MG63 (cell line): ENCODE data around the gene SAE1. TPM values are rescaled to one million over a fixed set of nuclear protein-coding genes. Genes with fewer than 3 reads are reported as not detected.

Source experiments
- DNase-seq: peaks from one replicate; pipeline ENCODE4 v3.0.0-alpha.2; 2020
- H3K27me3 ChIP-seq: fragments of 250-450 bp; sonication (Bioruptor Pico); 2 replicates; pipeline ENCODE4 v1.5.1; 2020; ENCODE audit warnings: mild to moderate bottlenecking, moderate library complexity
- H3K36me3 ChIP-seq: fragments of 250-450 bp; sonication (Bioruptor Pico); 2 replicates; pipeline ENCODE4 v1.5.1; 2020; ENCODE audit warnings: mild to moderate bottlenecking, moderate library complexity
- H3K4me3 ChIP-seq: fragments of 250-450 bp; sonication (Bioruptor Pico); 2 replicates; pipeline ENCODE4 v1.5.1; 2020; ENCODE audit warnings: mild to moderate bottlenecking, moderate library complexity
- H3K9me3 ChIP-seq: fragments of 250-450 bp; sonication (Bioruptor Pico); 2 replicates; pipeline ENCODE4 v1.5.1; 2020; ENCODE audit warnings: mild to moderate bottlenecking, moderate library complexity
- total RNA-seq: library from RNA; depleted of rRNA; stranded (reverse); fragments of >200 nt; shearing (Covaris generic); gene quantifications from 2 replicates; pipeline ENCODE4 v1.2.3, GENCODE V29; 2014; ENCODE audit warnings: low replicate concordance

Gene SAE1
- total RNA-seq, 1 experiment from 2014 or later: 411 TPM

GRCh38 chr19:47172666-47173455 is 42.2 kb downstream of the SAE1 start:
- DNase-seq: no peak
- peaks cover 92% of the 10 kb centered on the region for H3K36me3 ChIP-seq
- no peak overlapping the region for H3K4me3 ChIP-seq

GRCh38 chr19:47176071-47176626 is 45.5 kb downstream of the SAE1 start:
- no peak for DNase-seq
- Histone ChIP-seq H3K4me3 (no peak overlapping the region), H3K9me3 (no peaks in the 10 kb centered on the region), H3K27me3 (no peaks in the 10 kb centered on the region), H3K36me3 (peaks cover 91% of the 10 kb centered on the region)

More at GRCh38 chr19:47172666-47173455, 42.2 kb downstream of the SAE1 start:
- H3K27me3 ChIP-seq: no peaks in the 10 kb centered on the region
- H3K9me3 ChIP-seq: no peaks in the 10 kb centered on the region

GRCh38 chr19:47176627-47177090 is 46.0 kb downstream of the SAE1 start:
- Histone ChIP-seq H3K27me3 (no peaks in the 10 kb centered on the region), H3K36me3 (peaks cover 86% of the 10 kb centered on the region), H3K9me3 (no peaks in the 10 kb centered on the region), H3K4me3 (no peak overlapping the region)
- no peak for DNase-seq

GRCh38 chr19:47179653-47180310 is 49.1 kb downstream of the SAE1 start:
- peaks cover 91% of the 10 kb centered on the region for H3K36me3 ChIP-seq
- no peak for DNase-seq
- no peaks in the 10 kb centered on the region for H3K9me3 ChIP-seq
- no peak overlapping the region for H3K4me3 ChIP-seq
- no peaks in the 10 kb centered on the region for H3K27me3 ChIP-seq

GRCh38 chr19:47183601-47184000 is 53.0 kb downstream of the SAE1 start:
- Histone ChIP-seq H3K4me3 (no peak overlapping the region), H3K9me3 (no peaks in the 10 kb centered on the region), H3K27me3 (no peaks in the 10 kb centered on the region), H3K36me3 (peaks cover 87% of the 10 kb centered on the region)
- DNase-seq: no peak

GRCh38 chr19:47186446-47187334 is 56.1 kb downstream of the SAE1 start:
- Histone ChIP-seq H3K27me3 (no peaks in the 10 kb centered on the region), H3K9me3 (no peaks in the 10 kb centered on the region), H3K36me3 (peaks cover 91% of the 10 kb centered on the region), H3K4me3 (no peak overlapping the region)
- DNase-seq: no peak

GRCh38 chr19:47187335-47187655 is 56.7 kb downstream of the SAE1 start:
- no peaks in the 10 kb centered on the region for H3K9me3 ChIP-seq
- H3K36me3 ChIP-seq: peaks cover 89% of the 10 kb centered on the region
- H3K27me3 ChIP-seq: no peaks in the 10 kb centered on the region
- no peak for DNase-seq
- no peak overlapping the region for H3K4me3 ChIP-seq

GRCh38 chr19:47187797-47188196 is 57.2 kb downstream of the SAE1 start:
- DNase-seq: no peak
- H3K4me3 ChIP-seq: no peak overlapping the region
- H3K9me3 ChIP-seq: no peaks in the 10 kb centered on the region
- no peaks in the 10 kb centered on the region for H3K27me3 ChIP-seq
- peaks cover 89% of the 10 kb centered on the region for H3K36me3 ChIP-seq

- DNase-seq: no peak
- no peak overlapping the region for H3K4me3 ChIP-seq
- H3K9me3 ChIP-seq: no peaks in the 10 kb centered on the region
- H3K36me3 ChIP-seq: peaks cover 81% of the 10 kb centered on the region
- no peaks in the 10 kb centered on the region for H3K27me3 ChIP-seq
These were observed 57.9 kb downstream of the SAE1 start for GRCh38 chr19:47188507-47189033.

GRCh38 chr19:47190167-47190727 is 59.6 kb downstream of the SAE1 start:
- peaks cover 64% of the 10 kb centered on the region for H3K36me3 ChIP-seq

GRCh38 chr19:47195434-47195833 is 64.8 kb downstream of the SAE1 start:
- Histone ChIP-seq H3K4me3 (no peak overlapping the region), H3K27me3 (no peaks in the 10 kb centered on the region), H3K9me3 (no peaks in the 10 kb centered on the region), H3K36me3 (peaks cover 49% of the 10 kb centered on the region)
- DNase-seq: no peak

More at GRCh38 chr19:47190167-47190727, 59.6 kb downstream of the SAE1 start:
- Histone ChIP-seq H3K9me3 (no peaks in the 10 kb centered on the region), H3K4me3 (no peak overlapping the region), H3K27me3 (no peaks in the 10 kb centered on the region)
- peak; percentile 85 for DNase-seq

- H3K36me3 ChIP-seq: peaks cover 53% of the 10 kb centered on the region
These were observed 66.5 kb downstream of the SAE1 start for GRCh38 chr19:47197141-47197540.

GRCh38 chr19:47200530-47200929 is 69.9 kb downstream of the SAE1 start:
- no peak for DNase-seq
- H3K27me3 ChIP-seq: no peaks in the 10 kb centered on the region
- H3K4me3 ChIP-seq: no peak overlapping the region
- peaks cover 77% of the 10 kb centered on the region for H3K36me3 ChIP-seq
- no peaks in the 10 kb centered on the region for H3K9me3 ChIP-seq

More at GRCh38 chr19:47197141-47197540, 66.5 kb downstream of the SAE1 start:
- Histone ChIP-seq H3K27me3 (no peaks in the 10 kb centered on the region), H3K9me3 (no peaks in the 10 kb centered on the region), H3K4me3 (no peak overlapping the region)
- DNase-seq: no peak

- Histone ChIP-seq H3K36me3 (peaks cover 85% of the 10 kb centered on the region), H3K27me3 (no peaks in the 10 kb centered on the region), H3K9me3 (no peaks in the 10 kb centered on the region), H3K4me3 (no peak overlapping the region)
- DNase-seq: no peak
These were observed 72.6 kb downstream of the SAE1 start for GRCh38 chr19:47203254-47203653.

GRCh38 chr19:47209319-47210179 is 78.9 kb downstream of the SAE1 start:
- no peaks in the 10 kb centered on the region for H3K9me3 ChIP-seq
- no peak for DNase-seq
- H3K4me3 ChIP-seq: no peak overlapping the region
- H3K36me3 ChIP-seq: peaks cover 77% of the 10 kb centered on the region
- H3K27me3 ChIP-seq: no peaks in the 10 kb centered on the region
